Gastrocnemius medialis (tissue), 4 donors: Measurements from ENCODE around the gene ANAPC16.

ENCODE experiments used
- POLR2A ChIP-seq, 2 donors: fragments of 450-650 bp; IDR thresholded peaks; one replicate each; pipeline ENCODE4 v1.6.1; 2017; ENCODE audit warnings: antibody characterized with exemption in 2 of 2, mild to moderate bottlenecking in 2 of 2, moderate library complexity in 2 of 2
- TF ChIP-seq, protein P1 (sequence below), 5 experiments: fragments of 450-650 bp in 3 of 5; fragments of 200-600 bp in 2 of 5; sonication (generic) in 2 of 5; IDR thresholded peaks in 4 of 5; conservative IDR thresholded peaks in 1 of 5; 1 replicate in 4 of 5; 2 replicates in 1 of 5; pipeline ENCODE4 v1.5.1; 2016 to 2019; ENCODE audit warnings: antibody characterized with exemption in 5 of 5, mild to moderate bottlenecking in 3 of 5, moderate library complexity in 3 of 5

- TF ChIP-seq, protein P1, sequence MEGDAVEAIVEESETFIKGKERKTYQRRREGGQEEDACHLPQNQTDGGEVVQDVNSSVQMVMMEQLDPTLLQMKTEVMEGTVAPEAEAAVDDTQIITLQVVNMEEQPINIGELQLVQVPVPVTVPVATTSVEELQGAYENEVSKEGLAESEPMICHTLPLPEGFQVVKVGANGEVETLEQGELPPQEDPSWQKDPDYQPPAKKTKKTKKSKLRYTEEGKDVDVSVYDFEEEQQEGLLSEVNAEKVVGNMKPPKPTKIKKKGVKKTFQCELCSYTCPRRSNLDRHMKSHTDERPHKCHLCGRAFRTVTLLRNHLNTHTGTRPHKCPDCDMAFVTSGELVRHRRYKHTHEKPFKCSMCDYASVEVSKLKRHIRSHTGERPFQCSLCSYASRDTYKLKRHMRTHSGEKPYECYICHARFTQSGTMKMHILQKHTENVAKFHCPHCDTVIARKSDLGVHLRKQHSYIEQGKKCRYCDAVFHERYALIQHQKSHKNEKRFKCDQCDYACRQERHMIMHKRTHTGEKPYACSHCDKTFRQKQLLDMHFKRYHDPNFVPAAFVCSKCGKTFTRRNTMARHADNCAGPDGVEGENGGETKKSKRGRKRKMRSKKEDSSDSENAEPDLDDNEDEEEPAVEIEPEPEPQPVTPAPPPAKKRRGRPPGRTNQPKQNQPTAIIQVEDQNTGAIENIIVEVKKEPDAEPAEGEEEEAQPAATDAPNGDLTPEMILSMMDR (IDR thresholded peaks at IDR 0.05 in 4 of 5, conservative IDR thresholded peaks at IDR 0.05 in 1 of 5): no peak
- TF ChIP-seq POLR2A (IDR thresholded peaks at IDR 0.05): peak; percentile 48 to 72
These were observed 22.8 kb downstream of the ANAPC16 start for GRCh38 chr10:72238392-72239175.
